Measurements from ENCODE around the gene DCAF15. TPM values are rescaled to one million over a fixed set of nuclear protein-coding genes. Genes with fewer than 3 reads are reported as not detected.

The DCAF15 gene
- total RNA-seq, 1 experiment from 2014 or later: 35.5 TPM

DNA sequence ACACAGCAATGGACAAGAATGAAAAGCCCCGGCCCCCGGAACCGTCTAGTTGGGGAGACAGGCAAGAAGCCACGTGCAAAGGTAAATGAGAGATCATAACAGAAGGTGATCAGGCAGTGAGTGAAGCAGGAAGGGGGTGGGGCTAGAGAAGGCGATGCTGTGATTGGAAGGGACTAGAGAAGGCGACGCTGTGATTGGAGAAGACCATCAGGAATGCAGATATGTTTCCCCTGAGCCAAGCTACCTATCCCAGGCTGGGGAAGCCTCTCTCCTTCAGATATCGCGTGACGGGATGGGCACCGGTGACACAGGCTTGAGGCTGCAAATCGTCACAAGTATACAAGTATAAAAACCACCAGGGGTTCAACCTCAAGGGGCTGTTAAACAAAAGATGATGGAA lies 21.8 kb downstream of the DCAF15 start:
- CTCF ChIA-PET: no interaction called here
- H3K4me3 Mint-ChIP-seq (ENCODE audit: low read depth, unreplicated experiment): no peak overlapping the region

DNA sequence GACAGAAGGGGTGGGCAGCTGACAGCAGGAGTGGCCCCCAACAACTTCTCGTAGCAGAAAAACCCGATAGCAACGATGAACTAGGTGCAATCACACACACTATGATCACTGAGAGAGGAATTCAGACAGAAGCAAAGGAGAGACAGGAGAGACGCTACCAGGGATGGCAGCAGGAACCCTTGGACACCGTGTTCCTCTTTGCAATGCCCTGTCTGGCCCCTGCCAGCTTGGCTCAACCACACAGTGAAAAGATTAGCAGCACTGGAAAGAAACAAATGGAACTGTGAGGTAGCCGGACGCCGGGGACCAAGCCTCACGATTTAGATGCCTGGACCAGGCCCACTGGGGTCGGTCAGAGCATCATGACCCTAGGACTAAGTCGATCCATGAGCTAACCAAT lies 23.6 kb downstream of the DCAF15 start:
- BruUV-seq (replicated peaks): no TSS peak
- intact Hi-C loops (cut with micrococcal nuclease; ENCODE audit: unreplicated experiment): loop anchor here (5.0 kb wide), 1 partner anchor 56 kb away; the partner anchor contains the start of gene IL27RA
- H3K4me1 Mint-ChIP-seq (ENCODE audit: low read depth, unreplicated experiment): no peaks in the 10 kb centered on the region
- peaks cover 4% of the 10 kb centered on the region for H3K36me3 Mint-ChIP-seq (ENCODE audit: insufficient read depth, unreplicated experiment)
- H3K27me3 Mint-ChIP-seq (ENCODE audit: unreplicated experiment): no peaks in the 10 kb centered on the region
- TF ChIP-seq, protein P1, sequence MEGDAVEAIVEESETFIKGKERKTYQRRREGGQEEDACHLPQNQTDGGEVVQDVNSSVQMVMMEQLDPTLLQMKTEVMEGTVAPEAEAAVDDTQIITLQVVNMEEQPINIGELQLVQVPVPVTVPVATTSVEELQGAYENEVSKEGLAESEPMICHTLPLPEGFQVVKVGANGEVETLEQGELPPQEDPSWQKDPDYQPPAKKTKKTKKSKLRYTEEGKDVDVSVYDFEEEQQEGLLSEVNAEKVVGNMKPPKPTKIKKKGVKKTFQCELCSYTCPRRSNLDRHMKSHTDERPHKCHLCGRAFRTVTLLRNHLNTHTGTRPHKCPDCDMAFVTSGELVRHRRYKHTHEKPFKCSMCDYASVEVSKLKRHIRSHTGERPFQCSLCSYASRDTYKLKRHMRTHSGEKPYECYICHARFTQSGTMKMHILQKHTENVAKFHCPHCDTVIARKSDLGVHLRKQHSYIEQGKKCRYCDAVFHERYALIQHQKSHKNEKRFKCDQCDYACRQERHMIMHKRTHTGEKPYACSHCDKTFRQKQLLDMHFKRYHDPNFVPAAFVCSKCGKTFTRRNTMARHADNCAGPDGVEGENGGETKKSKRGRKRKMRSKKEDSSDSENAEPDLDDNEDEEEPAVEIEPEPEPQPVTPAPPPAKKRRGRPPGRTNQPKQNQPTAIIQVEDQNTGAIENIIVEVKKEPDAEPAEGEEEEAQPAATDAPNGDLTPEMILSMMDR (IDR thresholded peaks at IDR 0.05; ENCODE audit: unreplicated experiment): no peak
- no peaks in the 10 kb centered on the region for H3K9me3 Mint-ChIP-seq (ENCODE audit: low read depth, unreplicated experiment)
- no peak overlapping the region for H3K4me3 Mint-ChIP-seq (ENCODE audit: low read depth, unreplicated experiment)
- no peak for DNase-seq
- no peak overlapping the region for H3K27ac Mint-ChIP-seq (ENCODE audit: unreplicated experiment)
- CTCF ChIA-PET: no interaction called here

More for the DNA sequence above, 21.8 kb downstream of the DCAF15 start:
- Mint-ChIP-seq H3K4me1 (ENCODE audit: low read depth, unreplicated experiment) (no peaks in the 10 kb centered on the region), H3K27ac (ENCODE audit: unreplicated experiment) (no peak overlapping the region), H3K9me3 (ENCODE audit: low read depth, unreplicated experiment) (no peaks in the 10 kb centered on the region), H3K36me3 (ENCODE audit: insufficient read depth, unreplicated experiment) (peaks cover 4% of the 10 kb centered on the region), H3K27me3 (ENCODE audit: unreplicated experiment) (no peaks in the 10 kb centered on the region)
- TF ChIP-seq, protein P1 (IDR thresholded peaks at IDR 0.05; ENCODE audit: unreplicated experiment): no peak
- DNase-seq: no peak
- intact Hi-C loops (cut with micrococcal nuclease; ENCODE audit: unreplicated experiment): no loop called here
- no TSS peak for BruUV-seq (replicated peaks)

DNA sequence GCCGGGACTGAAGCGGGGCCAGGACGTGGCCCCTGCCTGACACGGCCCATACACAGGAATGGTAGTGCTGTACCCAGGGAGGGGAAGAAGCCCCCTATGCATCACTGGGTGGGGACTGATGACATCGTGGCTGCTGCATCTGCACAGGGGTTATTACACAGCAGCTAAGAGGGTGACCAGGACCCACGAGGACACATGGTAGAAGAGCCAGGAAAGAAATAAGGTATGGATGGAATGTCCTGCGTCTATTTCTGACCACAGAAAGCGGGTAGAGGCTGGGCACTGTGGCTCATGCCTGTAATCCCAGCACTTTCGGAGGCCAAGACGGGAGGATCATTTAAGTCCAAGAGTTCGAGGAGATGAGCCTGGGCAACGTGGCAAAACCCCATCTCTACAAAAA lies 24.1 kb downstream of the DCAF15 start:
- CTCF ChIA-PET: no interaction called here
- no peaks in the 10 kb centered on the region for H3K9me3 Mint-ChIP-seq (ENCODE audit: low read depth, unreplicated experiment)
- no peak overlapping the region for H3K27ac Mint-ChIP-seq (ENCODE audit: unreplicated experiment)
- peaks cover 4% of the 10 kb centered on the region for H3K36me3 Mint-ChIP-seq (ENCODE audit: insufficient read depth, unreplicated experiment)
- DNase-seq: no peak
- intact Hi-C loops (cut with micrococcal nuclease; ENCODE audit: unreplicated experiment): loop anchor here (5.0 kb wide), 1 partner anchor 56 kb away; the partner anchor contains the start of gene IL27RA
- BruUV-seq (replicated peaks): no TSS peak
- H3K4me1 Mint-ChIP-seq (ENCODE audit: low read depth, unreplicated experiment): no peaks in the 10 kb centered on the region
- no peaks in the 10 kb centered on the region for H3K27me3 Mint-ChIP-seq (ENCODE audit: unreplicated experiment)
- H3K4me3 Mint-ChIP-seq (ENCODE audit: low read depth, unreplicated experiment): no peak overlapping the region
- TF ChIP-seq, protein P1 (IDR thresholded peaks at IDR 0.05; ENCODE audit: unreplicated experiment): no peak

DNA sequence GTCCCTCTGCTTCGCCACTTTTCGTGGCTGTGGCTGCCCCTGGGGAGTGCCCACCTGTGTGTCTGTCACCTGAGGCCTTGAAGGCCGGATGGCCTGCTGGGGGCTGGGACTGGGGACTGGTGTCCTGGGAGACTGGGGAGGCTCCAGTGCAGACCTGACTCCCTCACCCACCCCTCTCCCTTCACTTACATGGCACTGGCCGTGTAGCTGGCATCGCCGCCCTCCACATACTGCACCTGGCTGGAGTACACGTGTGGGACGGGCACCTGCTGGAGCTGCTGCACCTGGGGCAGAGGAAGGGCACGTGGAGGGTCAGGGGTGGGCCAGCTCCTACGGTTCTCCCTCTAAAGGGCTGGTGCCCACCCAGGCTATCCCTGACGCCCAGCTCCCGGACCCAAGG lies 25.5 kb downstream of the DCAF15 start:
- CTCF ChIA-PET: interaction anchor here (0.7 kb wide), 1 partner anchor 18 kb away, joined by 7 read pairs; no protein-coding TSS in a partner anchor
- DNase-seq: no peak
- Mint-ChIP-seq H3K36me3 (ENCODE audit: insufficient read depth, unreplicated experiment) (peaks cover 4% of the 10 kb centered on the region), H3K4me1 (ENCODE audit: low read depth, unreplicated experiment) (no peaks in the 10 kb centered on the region), H3K27ac (ENCODE audit: unreplicated experiment) (no peak overlapping the region), H3K27me3 (ENCODE audit: unreplicated experiment) (no peaks in the 10 kb centered on the region), H3K4me3 (ENCODE audit: low read depth, unreplicated experiment) (no peak overlapping the region), H3K9me3 (ENCODE audit: low read depth, unreplicated experiment) (no peaks in the 10 kb centered on the region)
- BruUV-seq (replicated peaks): no TSS peak
- intact Hi-C loops (cut with micrococcal nuclease; ENCODE audit: unreplicated experiment): loop anchor here (5.0 kb wide), 1 partner anchor 54 kb away; the partner anchor contains the start of gene IL27RA
- TF ChIP-seq, protein P1 (IDR thresholded peaks at IDR 0.05; ENCODE audit: unreplicated experiment): no peak
